Epithelial cell of proximal tubule (primary cell): ENCODE results near the gene RAG2. TPM values are rescaled to one million over a fixed set of nuclear protein-coding genes. Genes with fewer than 3 reads are reported as not detected.

ENCODE experiments used
- DNase-seq: peaks from one replicate; pipeline ENCODE4 v3.0.0-alpha.2; 2011; ENCODE audit warnings: low read depth
- H3K4me3 ChIP-seq: 2 replicates; pipeline ENCODE4 v1.5.1; 2011; ENCODE audit warnings: low read depth, mild to moderate bottlenecking, low read length
- CTCF ChIP-seq: conservative IDR thresholded peaks from 2 replicates; pipeline ENCODE4 v1.5.1; 2012; ENCODE audit warnings: low read depth, mild to moderate bottlenecking, low read length
- total RNA-seq: library from RNA; depleted of rRNA; stranded (reverse); fragments of >200 nt; gene quantifications from 2 replicates; pipeline ENCODE4 v1.2.3, GENCODE V29; 2015

RAG2 gene
- total RNA-seq, 1 donor from 2014 or later = not detected

- DNase-seq = no peak
- TF ChIP-seq CTCF = no peak
- no peak overlapping the region for H3K4me3 ChIP-seq
Measured at GRCh38 chr11:36586543-36586942, 11.5 kb downstream of the RAG2 start.

DNA sequence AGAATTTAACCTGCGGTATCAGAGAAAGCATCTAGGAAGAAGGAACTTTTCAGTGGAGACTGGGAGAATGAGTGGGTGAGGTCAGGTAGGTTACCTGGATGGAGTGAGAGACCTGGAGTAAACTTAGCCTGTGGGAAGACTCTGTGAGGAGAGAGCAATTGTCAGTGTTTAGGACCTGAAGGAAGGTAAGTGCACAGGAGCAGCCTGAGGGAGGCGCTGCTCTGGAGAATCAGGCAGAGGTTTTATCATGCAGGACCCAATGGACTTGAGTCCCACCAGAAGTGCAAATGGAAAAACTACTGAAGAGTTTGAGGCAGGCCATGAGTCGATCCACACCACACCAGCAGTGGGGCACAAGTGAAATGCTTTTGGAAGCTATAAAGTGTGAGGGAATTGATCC lies 14.4 kb downstream of the RAG2 start:
- TF ChIP-seq CTCF = no peak
- no peak for DNase-seq
- H3K4me3 ChIP-seq = no peak overlapping the region

DNA sequence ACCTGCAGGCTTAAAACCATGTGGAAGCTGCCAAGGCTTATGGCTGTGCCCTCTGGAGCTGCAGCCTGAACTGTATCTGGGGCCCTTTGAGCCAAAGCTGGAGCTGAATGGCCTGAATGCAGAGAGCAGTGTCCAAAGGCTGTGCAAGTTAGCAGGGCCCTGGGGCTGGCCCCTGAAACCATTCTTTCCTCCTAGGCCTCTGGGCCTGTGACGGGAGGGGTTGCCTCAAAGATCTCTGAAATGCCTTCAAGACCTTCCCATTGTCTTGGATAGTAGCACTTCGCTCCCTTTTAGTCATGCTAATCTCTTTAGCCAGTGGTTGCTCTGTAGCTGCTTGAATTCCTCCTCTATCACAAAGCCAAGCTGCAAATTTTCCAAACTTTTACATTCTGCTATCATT lies 16.5 kb downstream of the RAG2 start:
- H3K4me3 ChIP-seq = no peak overlapping the region
- DNase-seq = no peak
- no peak for TF ChIP-seq CTCF

DNA sequence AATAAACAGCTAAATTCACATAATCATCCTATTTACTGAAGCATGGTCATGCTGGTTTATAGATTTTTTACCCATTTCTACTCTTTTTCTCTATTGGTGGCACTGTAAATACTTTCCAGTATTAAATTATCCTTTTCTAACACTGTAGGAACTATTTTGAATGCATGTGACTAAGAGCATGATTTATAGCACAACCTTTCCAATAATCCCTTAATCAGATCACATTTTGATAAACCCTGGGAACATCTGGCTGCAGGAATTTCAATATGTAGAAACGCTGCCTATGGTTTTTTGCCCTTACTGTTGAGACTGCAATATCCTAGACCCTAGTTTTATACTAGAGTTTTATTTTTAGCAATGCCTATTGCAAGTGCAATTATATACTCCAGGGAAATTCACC lies 19.6 kb downstream of the RAG2 start:
- no peak for TF ChIP-seq CTCF
- DNase-seq = no peak
- no peak overlapping the region for H3K4me3 ChIP-seq

GRCh38 chr11:36577859-36578258 lies 20.2 kb downstream of the RAG2 start:
- H3K4me3 ChIP-seq = no peak overlapping the region
- no peak for TF ChIP-seq CTCF
- DNase-seq = no peak

- no peak for TF ChIP-seq CTCF
- no peak overlapping the region for H3K4me3 ChIP-seq
- no peak for DNase-seq
Measured at GRCh38 chr11:36577373-36577772, 20.7 kb downstream of the RAG2 start.

- no peak for TF ChIP-seq CTCF
- no peak for DNase-seq
- H3K4me3 ChIP-seq = no peak overlapping the region
Measured at GRCh38 chr11:36574486-36574885, 23.6 kb downstream of the RAG2 start.
